Activated T-helper 9 cell treated with anti-CD3 and anti-CD28 coated beads, Interleukin-2, amount 50 U/mL, for 16 hours (primary cell): ENCODE data around the gene RPS3.

Experiments used
- DNase-seq: peaks from one replicate; pipeline ENCODE4 v3.0.0-alpha.2; 2020; ENCODE audit warnings: low read depth

RPS3 gene

GRCh38 chr11:75420224-75421034 is 21.1 kb downstream of the RPS3 start:
- DNase-seq = no peak

DNA sequence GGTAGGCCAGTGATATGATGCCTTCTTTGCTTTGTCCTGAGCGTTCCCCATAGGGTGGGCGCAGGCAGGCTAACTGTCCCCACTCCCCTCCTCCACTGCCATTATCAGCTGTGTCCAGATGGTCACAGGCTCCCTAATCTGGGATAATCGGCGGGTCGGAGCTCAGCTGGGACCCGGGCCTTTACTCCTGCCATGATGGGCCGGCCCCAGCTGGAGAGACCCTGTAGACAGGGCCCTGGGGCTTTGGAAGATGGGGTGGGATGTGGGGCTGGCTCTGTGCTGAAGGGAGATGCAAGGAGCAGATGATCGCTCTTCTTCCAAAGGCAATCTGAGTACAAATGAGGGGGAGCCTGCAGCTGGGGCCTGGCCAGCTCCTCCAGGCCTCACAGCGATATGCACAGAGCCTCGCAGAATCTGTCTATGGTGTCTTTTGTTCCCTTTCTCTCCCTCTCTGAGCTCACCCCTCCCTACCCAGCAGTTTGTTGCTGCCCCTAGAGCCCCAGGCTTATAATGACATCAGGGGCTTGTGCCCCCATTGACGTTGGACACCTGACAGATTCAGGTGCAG is 21.8 kb downstream of the RPS3 start:
- no peak for DNase-seq

DNA sequence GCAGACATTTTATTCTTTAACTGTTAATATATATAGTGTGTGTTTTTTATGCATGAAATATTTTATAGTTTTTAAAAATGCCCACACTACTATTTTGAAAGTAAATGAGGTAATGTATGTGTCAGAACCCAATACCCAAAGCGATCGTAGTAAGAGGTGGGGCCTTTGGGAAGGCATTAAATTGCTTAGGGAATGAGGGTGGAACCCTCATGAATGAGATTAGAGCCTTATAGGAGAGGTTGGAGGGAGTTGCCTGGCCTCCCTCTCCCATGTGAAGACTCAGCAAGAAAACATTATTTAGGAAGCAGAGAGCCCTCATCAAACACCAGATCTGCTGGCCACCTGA is 22.6 kb downstream of the RPS3 start:
- no peak for DNase-seq

- DNase-seq = no peak
These were observed 23.2 kb downstream of the RPS3 start for GRCh38 chr11:75422248-75423231.

DNA sequence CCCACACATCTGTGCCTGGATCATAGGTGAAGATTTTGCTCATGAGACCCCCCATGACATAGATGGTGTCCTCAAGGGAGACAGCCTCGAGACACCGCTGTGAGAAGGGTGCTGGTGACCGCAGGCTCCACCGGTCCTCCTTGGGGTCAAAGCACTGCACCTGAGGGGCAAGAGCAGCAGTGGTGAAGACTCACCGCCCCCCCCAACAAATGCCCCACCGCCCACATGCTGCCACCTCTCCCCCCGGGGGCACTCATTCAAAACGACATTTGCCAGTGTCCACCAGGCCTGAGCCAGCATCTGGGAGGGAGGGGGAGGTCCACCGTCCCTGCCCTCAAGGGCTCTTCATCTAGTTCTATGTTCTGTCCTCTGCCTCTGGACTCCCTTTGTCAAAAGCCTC is 24.4 kb downstream of the RPS3 start:
- DNase-seq = no peak

- DNase-seq = no peak
These were observed 25.1 kb downstream of the RPS3 start for GRCh38 chr11:75424396-75424795.

- no peak for DNase-seq
These were observed 26.1 kb downstream of the RPS3 start for GRCh38 chr11:75425422-75425821.

DNA sequence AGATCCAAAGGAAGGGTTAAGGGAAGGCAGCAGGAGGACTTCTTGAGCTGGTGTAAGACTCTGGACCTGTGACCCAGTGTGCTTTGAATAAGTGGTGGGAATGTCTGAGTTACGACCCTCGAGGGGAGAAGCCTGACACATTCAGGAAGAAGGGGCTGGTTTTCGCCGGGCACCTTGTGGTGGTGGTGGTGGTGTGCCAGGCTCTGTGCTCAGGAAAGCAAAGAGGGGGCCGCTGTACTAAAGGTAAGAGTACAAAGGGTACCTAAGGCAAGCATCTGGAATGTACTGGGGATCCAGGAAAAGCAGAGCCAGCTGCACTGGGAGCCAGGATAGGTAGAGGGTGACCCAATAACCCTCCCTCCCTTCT is 27.4 kb downstream of the RPS3 start:
- DNase-seq = no peak

GRCh38 chr11:75427181-75427580 is 27.9 kb downstream of the RPS3 start:
- no peak for DNase-seq

DNA sequence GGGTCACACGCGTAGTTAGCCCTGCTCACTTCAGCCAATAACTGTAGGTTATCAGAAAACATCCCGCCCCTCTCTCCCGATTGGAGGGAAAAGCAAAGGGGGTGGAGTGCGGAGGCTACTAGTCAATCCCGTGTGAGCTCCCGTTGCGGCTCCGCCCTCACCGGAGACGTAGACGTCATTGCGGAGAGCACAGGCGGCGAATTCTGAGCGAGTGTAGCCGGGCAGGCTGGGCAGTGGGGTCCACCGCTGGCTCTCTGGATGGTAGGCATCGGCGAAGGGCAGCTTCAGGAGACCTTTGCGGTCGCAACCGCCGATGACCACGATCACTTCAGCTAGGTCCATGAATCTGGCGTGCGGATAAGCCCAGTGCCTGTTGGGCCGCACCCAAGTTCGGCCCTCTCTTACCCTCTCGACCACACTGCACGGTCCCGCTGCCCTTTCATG is 29.0 kb downstream of the RPS3 start:
- peak; percentile 38 for DNase-seq

GRCh38 chr11:75428989-75429640 is 29.8 kb downstream of the RPS3 start:
- no peak for DNase-seq

- no peak for DNase-seq
These were observed 30.3 kb downstream of the RPS3 start for GRCh38 chr11:75429641-75429901.

DNA sequence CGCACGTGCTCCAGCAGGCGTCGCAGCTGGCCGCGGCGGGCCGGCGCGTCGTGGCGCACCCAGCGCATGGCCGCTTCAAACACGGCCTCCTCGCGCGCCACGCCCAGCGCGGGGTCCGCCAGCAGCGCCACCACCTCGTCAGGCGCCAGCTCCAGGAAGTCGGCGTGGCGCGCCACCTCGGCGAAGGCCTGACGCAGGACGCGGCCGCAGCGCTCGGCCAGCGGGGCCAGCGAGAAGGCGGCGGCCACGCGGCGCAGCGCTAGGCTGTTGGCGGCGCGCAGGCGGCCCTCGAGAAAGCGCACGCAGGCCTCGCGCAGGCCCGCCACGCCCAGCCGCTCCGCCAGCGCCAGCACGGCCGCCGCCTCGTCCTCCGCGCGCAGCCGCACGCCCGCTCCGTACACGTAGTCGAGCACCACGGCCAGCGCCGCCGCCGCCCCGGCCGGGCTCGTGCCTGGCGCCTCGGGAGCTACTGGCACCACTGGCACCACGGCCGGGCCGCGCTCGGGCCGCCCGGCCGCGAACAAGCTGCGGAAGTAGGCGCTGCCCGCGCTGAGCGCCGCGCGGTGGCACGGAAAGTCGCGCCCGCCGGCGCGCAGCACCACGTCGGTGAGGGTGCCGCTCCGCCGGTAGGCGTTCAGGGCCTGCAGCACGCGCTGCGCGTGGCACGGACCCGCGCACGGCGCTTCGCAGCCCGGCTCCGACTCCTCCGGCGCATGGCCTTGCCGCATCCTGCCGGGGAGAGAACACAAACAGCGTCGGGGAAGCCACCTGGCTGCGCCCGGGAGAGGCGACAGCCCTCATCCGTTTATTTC is 30.8 kb downstream of the RPS3 start:
- DNase-seq = peak; percentile 49

GRCh38 chr11:75430714-75431532 is 31.6 kb downstream of the RPS3 start:
- DNase-seq = no peak

GRCh38 chr11:75431533-75432525 is 32.5 kb downstream of the RPS3 start:
- DNase-seq = no peak

DNA sequence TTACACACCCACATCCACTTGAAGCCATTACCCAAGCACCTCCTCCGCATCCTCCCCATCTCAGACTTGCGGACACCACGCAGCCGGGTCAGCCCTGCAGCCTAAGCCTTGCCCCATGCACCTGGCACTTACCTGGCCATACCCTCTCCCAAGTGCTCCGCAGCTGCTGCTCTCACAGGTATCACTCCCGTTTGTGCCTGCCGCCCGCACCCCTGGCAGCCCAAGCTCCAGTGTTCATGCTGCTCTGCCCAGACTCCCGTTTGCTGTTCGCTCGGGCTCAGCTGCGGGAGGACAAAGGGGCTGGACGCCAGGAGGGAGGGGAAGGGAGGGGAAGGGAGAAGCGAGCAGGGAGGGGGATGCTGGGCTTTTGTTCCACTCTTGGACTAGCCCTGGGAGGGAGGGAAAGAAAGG is 33.6 kb downstream of the RPS3 start, which contains the start of gene KLHL35:
Gene KLHL35 (minus strand): TSS at position 293 of the 411 bp plus-strand sequence. CDS start 2,574 bp downstream, outside the sequence.
- DNase-seq = no peak

GRCh38 chr11:75433443-75433842 is 34.1 kb downstream of the RPS3 start:
- no peak for DNase-seq

GRCh38 chr11:75434051-75434450 is 34.7 kb downstream of the RPS3 start:
- no peak for DNase-seq

GRCh38 chr11:75434886-75435570 is 35.7 kb downstream of the RPS3 start:
- no peak for DNase-seq
